Measurements from ENCODE around the gene ALDH3B2.

Gene ALDH3B2

GRCh38 chr11:67657300-67657699 lies 17.1 kb downstream of the ALDH3B2 start:
- H3K4me1 ChIP-seq (ENCODE audit: control insufficient read depth, insufficient read depth, low read length), result peaks cover 7% of the 10 kb centered on the region
- no peaks in the 10 kb centered on the region for H3K9me3 ChIP-seq (ENCODE audit: control insufficient read depth, low read length)
- DNase-seq (ENCODE audit: low read depth), result no peak
- no peak overlapping the region for H3K4me3 ChIP-seq (ENCODE audit: low read length)
- no peak overlapping the region for H3K9ac ChIP-seq (ENCODE audit: low read length)
- no peaks in the 10 kb centered on the region for H3K36me3 ChIP-seq (ENCODE audit: control insufficient read depth, insufficient read depth, low read length, severe bottlenecking)
- peaks cover 18% of the 10 kb centered on the region for H3K27me3 ChIP-seq (replicated peaks; ENCODE audit: control insufficient read depth, insufficient read depth, low read length)

- Histone ChIP-seq H3K9ac (ENCODE audit: low read length) (no peak overlapping the region), H3K4me3 (ENCODE audit: low read length) (no peak overlapping the region), H3K9me3 (ENCODE audit: control insufficient read depth, low read length) (no peaks in the 10 kb centered on the region), H3K4me1 (ENCODE audit: control insufficient read depth, insufficient read depth, low read length) (peaks cover 7% of the 10 kb centered on the region), H3K36me3 (ENCODE audit: control insufficient read depth, insufficient read depth, low read length, severe bottlenecking) (no peaks in the 10 kb centered on the region), H3K27me3 (replicated peaks; ENCODE audit: control insufficient read depth, insufficient read depth, low read length) (peaks cover 12% of the 10 kb centered on the region)
- DNase-seq (ENCODE audit: low read depth), result no peak
These were observed 18.0 kb downstream of the ALDH3B2 start for GRCh38 chr11:67656278-67656922.

GRCh38 chr11:67654225-67654624 lies 20.2 kb downstream of the ALDH3B2 start:
- Histone ChIP-seq H3K9me3 (ENCODE audit: control insufficient read depth, low read length) (no peaks in the 10 kb centered on the region), H3K9ac (ENCODE audit: low read length) (no peak overlapping the region), H3K36me3 (ENCODE audit: control insufficient read depth, insufficient read depth, low read length, severe bottlenecking) (no peaks in the 10 kb centered on the region), H3K4me1 (ENCODE audit: control insufficient read depth, insufficient read depth, low read length) (peaks cover 7% of the 10 kb centered on the region), H3K27me3 (replicated peaks; ENCODE audit: control insufficient read depth, insufficient read depth, low read length) (peaks cover 22% of the 10 kb centered on the region), H3K4me3 (ENCODE audit: low read length) (no peak overlapping the region)
- no peak for DNase-seq (ENCODE audit: low read depth)

- Histone ChIP-seq H3K36me3 (ENCODE audit: control insufficient read depth, insufficient read depth, low read length, severe bottlenecking) (no peaks in the 10 kb centered on the region), H3K4me3 (ENCODE audit: low read length) (no peak overlapping the region), H3K4me1 (ENCODE audit: control insufficient read depth, insufficient read depth, low read length) (peaks cover 7% of the 10 kb centered on the region), H3K9ac (ENCODE audit: low read length) (no peak overlapping the region), H3K27me3 (replicated peaks; ENCODE audit: control insufficient read depth, insufficient read depth, low read length) (peaks cover 29% of the 10 kb centered on the region), H3K9me3 (ENCODE audit: control insufficient read depth, low read length) (no peaks in the 10 kb centered on the region)
- no peak for DNase-seq (ENCODE audit: low read depth)
These were observed 21.2 kb downstream of the ALDH3B2 start for GRCh38 chr11:67652965-67653845.

GRCh38 chr11:67651976-67652781 lies 22.2 kb downstream of the ALDH3B2 start:
- Histone ChIP-seq H3K9me3 (ENCODE audit: control insufficient read depth, low read length) (no peaks in the 10 kb centered on the region), H3K4me1 (ENCODE audit: control insufficient read depth, insufficient read depth, low read length) (peaks cover under 1% of the 10 kb centered on the region), H3K9ac (ENCODE audit: low read length) (no peak overlapping the region), H3K4me3 (ENCODE audit: low read length) (no peak overlapping the region), H3K27me3 (replicated peaks; ENCODE audit: control insufficient read depth, insufficient read depth, low read length) (peaks cover 37% of the 10 kb centered on the region), H3K36me3 (ENCODE audit: control insufficient read depth, insufficient read depth, low read length, severe bottlenecking) (no peaks in the 10 kb centered on the region)
- DNase-seq (ENCODE audit: low read depth), result no peak

- no peak for DNase-seq (ENCODE audit: low read depth)
- no peaks in the 10 kb centered on the region for H3K36me3 ChIP-seq (ENCODE audit: control insufficient read depth, insufficient read depth, low read length, severe bottlenecking)
- H3K9me3 ChIP-seq (ENCODE audit: control insufficient read depth, low read length), result no peaks in the 10 kb centered on the region
- no peak overlapping the region for H3K4me3 ChIP-seq (ENCODE audit: low read length)
- no peak overlapping the region for H3K9ac ChIP-seq (ENCODE audit: low read length)
- H3K4me1 ChIP-seq (ENCODE audit: control insufficient read depth, insufficient read depth, low read length), result no peaks in the 10 kb centered on the region
- H3K27me3 ChIP-seq (replicated peaks; ENCODE audit: control insufficient read depth, insufficient read depth, low read length), result peaks cover 51% of the 10 kb centered on the region
These were observed 24.6 kb downstream of the ALDH3B2 start for GRCh38 chr11:67649634-67650510.

GRCh38 chr11:67648796-67649613 lies 25.4 kb downstream of the ALDH3B2 start:
- no peaks in the 10 kb centered on the region for H3K9me3 ChIP-seq (ENCODE audit: control insufficient read depth, low read length)
- no peak overlapping the region for H3K9ac ChIP-seq (ENCODE audit: low read length)
- no peak for DNase-seq (ENCODE audit: low read depth)
- no peaks in the 10 kb centered on the region for H3K36me3 ChIP-seq (ENCODE audit: control insufficient read depth, insufficient read depth, low read length, severe bottlenecking)
- H3K4me1 ChIP-seq (ENCODE audit: control insufficient read depth, insufficient read depth, low read length), result no peaks in the 10 kb centered on the region
- H3K27me3 ChIP-seq (replicated peaks; ENCODE audit: control insufficient read depth, insufficient read depth, low read length), result peaks cover 51% of the 10 kb centered on the region
- no peak overlapping the region for H3K4me3 ChIP-seq (ENCODE audit: low read length)

GRCh38 chr11:67648140-67648795 lies 26.2 kb downstream of the ALDH3B2 start:
- H3K36me3 ChIP-seq (ENCODE audit: control insufficient read depth, insufficient read depth, low read length, severe bottlenecking), result no peaks in the 10 kb centered on the region
- no peak for DNase-seq (ENCODE audit: low read depth)
- no peaks in the 10 kb centered on the region for H3K9me3 ChIP-seq (ENCODE audit: control insufficient read depth, low read length)
- no peaks in the 10 kb centered on the region for H3K4me1 ChIP-seq (ENCODE audit: control insufficient read depth, insufficient read depth, low read length)
- peaks cover 51% of the 10 kb centered on the region for H3K27me3 ChIP-seq (replicated peaks; ENCODE audit: control insufficient read depth, insufficient read depth, low read length)
- no peak overlapping the region for H3K9ac ChIP-seq (ENCODE audit: low read length)
- no peak overlapping the region for H3K4me3 ChIP-seq (ENCODE audit: low read length)

- no peaks in the 10 kb centered on the region for H3K36me3 ChIP-seq (ENCODE audit: control insufficient read depth, insufficient read depth, low read length, severe bottlenecking)
- no peak for DNase-seq (ENCODE audit: low read depth)
- H3K27me3 ChIP-seq (replicated peaks; ENCODE audit: control insufficient read depth, insufficient read depth, low read length), result peaks cover 51% of the 10 kb centered on the region
- no peak overlapping the region for H3K4me3 ChIP-seq (ENCODE audit: low read length)
- H3K9me3 ChIP-seq (ENCODE audit: control insufficient read depth, low read length), result no peaks in the 10 kb centered on the region
- no peaks in the 10 kb centered on the region for H3K4me1 ChIP-seq (ENCODE audit: control insufficient read depth, insufficient read depth, low read length)
- H3K9ac ChIP-seq (ENCODE audit: low read length), result no peak overlapping the region
These were observed 27.0 kb downstream of the ALDH3B2 start for GRCh38 chr11:67647471-67647870.

Measured in adipocyte (in vitro differentiated cells).